ENCODE results near the gene XRCC4. TPM values are rescaled to one million over a fixed set of nuclear protein-coding genes. Genes with fewer than 3 reads are reported as not detected.

The XRCC4 gene
- polyA plus RNA-seq, 1 donor = 4.1 TPM

- DNase-seq (ENCODE audit: low read depth) = no peak
Measured at GRCh38 chr5:83071286-83072051, 5.9 kb upstream of the XRCC4 start.

DNA sequence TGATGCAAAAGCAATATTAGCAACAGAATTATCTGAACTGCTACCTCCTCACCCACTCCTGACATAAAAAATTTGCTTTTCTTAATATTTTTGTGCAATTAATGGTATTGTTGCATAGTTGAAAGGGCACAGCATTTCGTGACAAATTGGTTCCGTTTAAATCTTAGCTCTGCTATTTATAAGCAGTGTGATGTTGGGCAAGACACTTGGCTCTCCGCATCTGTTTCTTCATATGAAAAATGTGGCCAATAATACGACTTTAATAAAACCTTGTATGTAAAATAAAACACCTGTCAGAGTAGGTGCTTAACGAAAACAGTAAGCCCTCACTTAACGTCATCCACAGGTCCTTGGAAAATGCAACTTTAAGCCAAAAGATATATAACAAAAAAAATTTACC, 4.4 kb upstream of the XRCC4 start:
- no peak for DNase-seq (ENCODE audit: low read depth)

DNA sequence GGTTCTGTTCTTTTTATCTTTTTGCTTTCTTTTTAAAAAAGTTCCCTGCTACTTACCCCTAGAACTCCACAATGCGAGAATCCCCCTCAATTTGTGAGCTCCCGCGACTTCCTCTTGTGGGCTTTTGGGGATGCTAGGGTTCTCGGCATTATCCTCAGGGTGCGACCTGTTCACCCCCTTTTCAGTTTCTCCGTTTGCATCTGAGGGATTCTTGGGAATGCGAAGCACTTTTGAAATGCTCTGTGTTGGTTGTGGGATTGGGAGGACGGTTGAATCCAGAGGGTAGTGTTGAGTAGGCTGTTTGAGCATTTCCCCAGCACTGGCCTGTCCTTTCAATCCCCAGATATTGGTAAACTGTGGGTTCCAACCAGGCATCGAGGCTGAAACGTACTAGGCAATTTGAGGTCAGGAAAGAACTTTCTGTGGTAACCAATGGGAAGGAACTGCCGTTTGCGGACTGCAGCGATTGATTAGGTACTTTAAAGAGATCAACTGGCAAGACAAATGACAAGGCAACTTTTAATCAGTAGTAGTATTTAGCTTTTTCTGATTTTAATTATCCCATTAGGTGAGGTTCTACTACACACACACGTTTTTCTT, 415 bp downstream of the XRCC4 start:
- DNase-seq (ENCODE audit: low read depth) = no peak

DNA sequence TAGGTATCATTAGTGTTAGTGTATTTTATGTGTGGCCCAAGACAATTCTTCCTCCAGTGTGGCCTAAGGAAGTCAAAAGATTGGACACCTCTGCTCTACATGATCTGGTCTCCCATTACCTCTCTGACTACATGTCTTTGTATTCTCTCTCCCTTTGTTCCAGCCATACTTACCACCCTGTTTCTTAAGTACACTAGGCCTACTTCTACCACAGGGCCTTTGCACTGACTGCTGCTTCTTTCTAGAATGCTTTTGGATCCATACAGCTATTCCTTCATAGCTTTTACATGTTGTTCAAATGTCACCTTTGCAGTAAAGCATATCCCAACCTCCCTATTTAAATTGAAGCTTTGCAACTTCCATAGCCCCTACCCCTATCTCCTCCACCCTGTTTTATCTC, 5.4 kb downstream of the XRCC4 start:
- DNase-seq (ENCODE audit: low read depth) = no peak

- no peak for DNase-seq (ENCODE audit: low read depth)
Measured at GRCh38 chr5:83084336-83084735, 7.0 kb downstream of the XRCC4 start.

GRCh38 chr5:83085106-83085505, 7.8 kb downstream of the XRCC4 start:
- DNase-seq (ENCODE audit: low read depth) = no peak

- no peak for DNase-seq (ENCODE audit: low read depth)
Measured at GRCh38 chr5:83090169-83090568, 12.8 kb downstream of the XRCC4 start.

DNA sequence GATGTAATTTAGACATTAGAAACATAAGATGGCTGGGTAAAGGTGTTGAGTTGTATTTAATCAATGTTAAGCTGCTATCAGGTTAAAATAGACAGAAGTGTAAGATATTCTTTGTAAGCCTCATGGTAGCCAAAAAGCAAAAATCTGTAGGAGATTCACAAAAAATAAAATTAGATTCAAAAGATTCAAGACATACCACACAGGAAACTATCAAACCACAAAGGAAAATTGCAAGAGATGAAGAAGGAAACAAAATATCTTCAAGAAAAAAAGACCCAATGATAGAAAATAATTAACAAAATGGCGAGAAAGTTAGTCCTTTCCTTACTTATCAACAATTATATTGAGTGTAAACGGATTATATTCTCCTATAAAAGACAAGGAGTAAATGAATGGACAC, 15.3 kb downstream of the XRCC4 start:
- DNase-seq (ENCODE audit: low read depth) = no peak

DNA sequence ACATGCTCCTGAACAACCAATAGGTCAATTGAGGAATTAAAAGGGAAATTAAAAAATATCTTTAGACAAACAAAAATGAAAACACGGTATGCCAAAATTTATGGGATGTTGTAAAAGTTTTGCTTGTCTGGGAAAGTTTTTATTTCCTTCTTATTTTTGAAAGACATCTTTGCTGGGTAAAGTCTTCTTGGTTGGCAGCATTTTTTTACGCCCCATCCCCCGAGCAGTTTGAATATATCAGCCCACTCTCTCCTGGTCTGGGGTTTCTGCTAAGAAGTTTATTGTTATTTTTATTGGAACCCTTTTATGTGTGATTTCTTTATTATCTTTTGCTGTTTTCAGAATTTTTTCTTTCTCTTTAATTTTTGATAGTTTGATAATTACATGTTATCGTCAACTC, 16.3 kb downstream of the XRCC4 start:
- no peak for DNase-seq (ENCODE audit: low read depth)

GRCh38 chr5:83095163-83095956, 18.0 kb downstream of the XRCC4 start:
- DNase-seq (ENCODE audit: low read depth) = no peak

- no peak for DNase-seq (ENCODE audit: low read depth)
Measured at GRCh38 chr5:83095957-83096539, 18.7 kb downstream of the XRCC4 start.

DNA sequence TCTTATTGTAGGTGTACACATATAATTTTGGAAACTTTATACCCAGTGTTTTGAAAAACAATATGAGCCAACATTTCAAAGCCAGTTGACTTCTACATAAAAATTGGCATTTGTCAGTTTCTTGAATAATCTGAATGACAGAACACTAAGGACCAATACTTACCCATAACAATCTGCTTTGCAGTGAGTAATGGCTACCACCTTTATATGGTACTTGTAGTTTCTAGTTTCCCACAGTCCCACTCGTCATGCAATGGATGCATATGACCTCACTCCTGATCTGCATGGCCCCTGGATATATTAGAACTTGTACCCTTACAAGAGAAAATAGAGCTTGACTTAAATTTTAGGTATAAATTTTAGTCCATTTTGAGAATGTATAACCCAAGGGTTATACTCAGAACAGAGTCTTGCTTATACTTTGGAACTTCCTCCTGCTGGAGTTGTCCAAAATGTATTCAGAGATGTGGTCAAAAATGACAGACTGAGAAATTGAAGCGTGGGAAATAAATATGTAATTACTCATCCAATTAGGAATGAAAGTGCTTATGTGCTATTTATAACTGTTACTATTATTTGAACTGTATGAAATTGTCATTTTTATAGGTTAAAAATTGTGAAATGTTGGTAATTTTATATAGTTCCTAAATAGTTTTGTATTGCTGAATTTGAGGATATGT, 19.5 kb downstream of the XRCC4 start:
- no peak for DNase-seq (ENCODE audit: low read depth)

DNA sequence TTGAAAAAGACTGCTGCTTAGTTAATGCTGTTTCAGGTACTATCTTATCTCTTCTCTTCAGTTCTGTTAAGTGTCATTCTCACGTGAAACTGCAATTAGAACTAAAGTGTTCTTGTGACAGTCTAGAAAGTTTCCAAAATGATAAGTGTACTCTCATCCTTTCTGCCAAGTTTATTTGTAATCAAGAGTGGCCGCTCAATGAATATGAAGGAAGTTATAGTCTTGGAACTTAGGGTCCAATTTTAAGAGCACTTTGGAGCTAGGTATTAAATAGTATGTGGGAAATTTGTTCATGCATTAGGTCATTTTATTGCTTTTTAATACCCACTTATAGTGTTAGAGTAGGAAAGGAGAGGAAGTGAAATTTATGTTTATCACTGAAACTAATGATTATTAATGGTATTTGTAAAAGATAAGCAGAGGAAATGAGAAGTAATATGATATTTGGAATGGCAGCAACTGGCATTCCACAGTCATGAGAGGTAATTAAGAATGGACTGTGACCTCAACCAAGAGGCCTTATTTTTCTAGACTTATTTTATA, 20.4 kb downstream of the XRCC4 start:
- DNase-seq (ENCODE audit: low read depth) = no peak

DNA sequence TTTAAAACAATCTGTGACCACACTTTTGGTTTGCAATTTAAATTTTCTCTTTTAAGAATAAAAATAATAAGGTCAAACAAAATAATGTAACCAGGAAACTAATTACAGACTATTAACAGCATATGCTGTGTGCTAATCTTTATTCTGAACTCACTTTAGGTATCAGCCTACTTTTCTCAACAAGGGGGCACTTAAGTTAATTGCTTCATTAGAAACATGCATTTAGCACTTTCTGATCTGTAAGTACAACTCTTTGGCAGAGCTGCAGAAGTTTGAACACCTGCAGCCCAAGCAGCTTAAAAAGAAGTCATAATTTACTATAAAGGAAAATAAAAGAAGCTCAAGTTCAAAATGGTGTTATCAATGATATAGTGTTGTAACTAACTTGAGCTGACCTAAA, 21.7 kb downstream of the XRCC4 start:
- no peak for DNase-seq (ENCODE audit: low read depth)

DNA sequence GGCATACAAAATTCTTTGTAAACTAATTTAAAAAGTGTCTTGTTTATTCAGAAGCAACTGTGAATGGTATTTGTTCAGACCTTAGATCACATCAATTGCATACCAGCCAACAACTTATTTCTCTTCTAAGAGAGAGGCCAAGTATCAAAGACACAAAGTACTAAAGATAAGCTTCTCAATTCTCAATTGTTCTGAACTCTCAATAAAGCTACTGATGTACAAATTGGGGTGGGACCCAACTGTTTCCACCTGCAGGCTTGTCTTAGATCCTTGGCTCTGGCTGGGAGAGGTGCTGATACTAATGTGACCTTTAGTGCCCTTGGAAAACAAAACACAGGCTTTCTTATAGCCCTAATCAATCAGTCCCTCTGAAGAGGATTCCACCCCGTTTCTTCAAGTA, 22.1 kb downstream of the XRCC4 start:
- DNase-seq (ENCODE audit: low read depth) = no peak

- DNase-seq (ENCODE audit: low read depth) = no peak
Measured at GRCh38 chr5:83101514-83101913, 24.2 kb downstream of the XRCC4 start.

- DNase-seq (ENCODE audit: low read depth) = no peak
Measured at GRCh38 chr5:83102364-83102980, 25.1 kb downstream of the XRCC4 start.

DNA sequence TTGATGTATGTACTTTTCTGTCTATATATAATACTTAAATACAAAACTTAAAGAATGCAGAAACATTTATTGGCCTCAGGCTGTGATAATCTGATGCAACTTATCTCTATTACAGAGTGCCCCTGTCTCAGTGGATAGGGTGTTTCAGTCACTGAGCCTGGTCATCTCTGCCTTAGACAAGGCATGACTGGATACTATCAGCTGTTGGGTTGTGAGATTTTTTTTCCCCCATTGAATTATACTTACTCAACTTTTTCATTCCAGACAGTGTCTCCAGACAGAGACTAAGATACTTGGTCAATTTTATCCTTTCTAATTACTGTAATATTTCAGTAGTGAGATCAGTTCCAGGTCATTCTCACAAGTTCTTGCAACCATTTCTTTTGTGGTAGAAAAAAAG, 26.7 kb downstream of the XRCC4 start:
- no peak for DNase-seq (ENCODE audit: low read depth)

- no peak for DNase-seq (ENCODE audit: low read depth)
Measured at GRCh38 chr5:83107692-83108420, 30.5 kb downstream of the XRCC4 start.

DNA sequence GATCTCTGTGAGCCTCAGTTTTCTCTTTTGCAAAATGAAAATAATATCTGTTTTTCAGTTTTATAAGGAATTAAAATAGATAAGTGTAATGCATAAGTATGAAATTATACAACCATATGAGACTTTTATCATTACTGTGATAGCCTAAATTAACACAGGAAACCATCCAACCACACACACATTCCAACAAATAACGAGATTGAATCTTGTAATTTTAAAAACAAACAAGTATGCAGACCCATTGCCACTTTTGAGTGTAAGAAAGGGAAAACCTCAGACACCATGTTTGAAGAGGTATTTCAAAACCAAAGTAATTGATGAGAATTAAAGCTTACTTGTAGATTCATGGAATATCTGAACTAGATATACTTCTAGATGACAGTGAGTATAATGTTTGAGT, 32.0 kb downstream of the XRCC4 start:
- no peak for DNase-seq (ENCODE audit: low read depth)
